Psoas muscle (tissue), 8 donors: ENCODE measurements around the gene BMPR1B. TPM values are rescaled to one million over a fixed set of nuclear protein-coding genes. Genes with fewer than 3 reads are reported as not detected.
"Not testable (repeated sequence)": the region's sequence is repeated elsewhere in the genome, so short reads cannot be mapped to it uniquely, and the experiment has no call there.

Source experiments
- ATAC-seq, 4 donors: fragments of 200-7000 bp; cut with Tn5 transposase; one replicate each; pipeline ENCODE4 v1.9.1; 2020; ENCODE audit warnings: moderate library complexity in 3 of 4, mild to moderate bottlenecking in 2 of 4
- DNase-seq, 2 donors: peaks; one replicate each; pipeline ENCODE4 v3.0.0-alpha.2; 2020
- H3K27ac ChIP-seq: fragments of 200-600 bp; one replicate; pipeline ENCODE4 v1.8.0; 2022
- H3K27me3 ChIP-seq, 3 donors: fragments of 200-600 bp in 1 of 3; one replicate each; pipeline versions ENCODE4 v1.6.1 to v1.8.0; 2013 to 2022; ENCODE audit warnings: low read length in 2 of 3, mild to moderate bottlenecking in 2 of 3, moderate library complexity in 1 of 3; ENCODE audit not compliant: insufficient read depth in 3 of 3
- H3K36me3 ChIP-seq, 2 donors: fragments of 200-600 bp in 1 of 2; one replicate each; pipeline versions ENCODE4 v1.6.1 to v1.8.0; 2013 to 2022; ENCODE audit warnings: low read depth in 1 of 2, mild to moderate bottlenecking in 1 of 2, moderate library complexity in 1 of 2; ENCODE audit not compliant: insufficient read depth in 1 of 2
- H3K4me1 ChIP-seq: fragments of 200-600 bp; one replicate; pipeline ENCODE4 v1.8.0; 2022
- H3K4me3 ChIP-seq: fragments of 200-600 bp; one replicate; pipeline ENCODE4 v1.8.0; 2022; ENCODE audit warnings: mild to moderate bottlenecking
- H3K9me3 ChIP-seq: fragments of 200-600 bp; one replicate; pipeline ENCODE4 v1.8.0; 2022
- WGBS, 3 donors: extraction: QIAGEN DNeasy Blood & Tissue Kit; methylation state at CpG; one replicate each; pipeline versions ENCODE4 v1.1.6 to v1.1.7; 2013; 5-methylcytosine and 5-hydroxymethylcytosine counted together
- intact Hi-C, 2 donors: fragments of 100-400 bp; cut with DNase I; formaldehyde crosslinking; loops; one replicate each; pipeline versions ENCODE4 v1.11.0 to v1.14.2; 2022
- polyA plus RNA-seq, 3 donors: library from polyadenylated mRNA; stranded (reverse); fragments of 200-250 nt; gene quantifications; one replicate each; pipeline ENCODE4 v1.2.3, GENCODE V29; 2013
- total RNA-seq, 4 donors: library from RNA; stranded (reverse); fragmentation: NEBNext Ultra II Directional in 2 of 4; extraction: Animal tissue kit (Norgen Biotek cat#: 25700) in 2 of 4; gene quantifications; one replicate each; pipeline versions ENCODE4 v1.2.1 to v1.2.4, GENCODE V29; 2021 to 2023
- TF ChIP-seq, protein P1 (sequence below): fragments of 200-600 bp; IDR thresholded peaks from one replicate; pipeline ENCODE4 v1.8.0; 2022; ENCODE audit warnings: antibody characterized with exemption
- donor health status: healthy with polysubstance abuse.
- donor health status: DM: no; HTN: no; CAD: no; lungs with moderate emphysema.
- donor health status: Bipolar disorder and iron deficiency.
- donor health status: healthy.
- donor health status: DM: yes; HTN: yes; CAD: no.
- donor health status: DM: no; HTN: no; CAD: no.
- donor health status: DM: no; HTN: no; CAD: no.
- donor health status: DM: yes; HTN: yes; CAD: no.

BMPR1B gene
- total and polyA plus RNA-seq, 7 donors, result 0.26 to 13.0 (median 1.0) TPM

DNA sequence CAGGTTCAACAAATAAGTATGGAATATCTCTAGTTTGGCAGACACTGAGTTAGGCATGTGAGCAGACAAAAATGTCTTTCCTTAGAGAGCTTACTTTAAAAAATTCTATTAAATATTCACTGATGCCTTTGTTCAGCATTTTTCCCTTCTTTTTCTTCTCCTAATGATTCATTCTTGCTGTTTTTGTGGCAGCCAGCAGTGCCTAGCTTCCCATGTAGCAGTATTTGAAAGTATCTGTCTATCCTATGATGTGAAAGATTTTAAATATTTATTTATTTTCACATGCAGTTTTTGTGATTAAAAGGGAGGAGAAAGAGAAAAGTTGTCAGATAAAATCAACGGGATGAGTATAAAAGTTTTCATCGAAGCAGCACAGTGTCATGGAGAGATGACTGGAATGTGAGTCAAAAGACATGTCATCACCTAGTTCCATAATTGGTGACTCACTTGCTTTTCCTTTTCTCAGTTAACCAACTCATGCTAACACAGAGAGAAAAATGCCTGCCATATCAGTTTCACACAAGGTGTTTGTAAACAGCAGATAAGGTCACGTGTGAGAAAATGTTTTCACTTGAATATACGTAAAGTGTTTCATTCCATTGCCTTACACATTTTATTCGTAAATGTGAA lies 69.8 kb downstream of the BMPR1B start:
- Histone ChIP-seq H3K27me3 (no peaks in the 10 kb centered on the region), H3K27ac (no peak overlapping the region), H3K4me1 (no peaks in the 10 kb centered on the region), H3K9me3 (no peaks in the 10 kb centered on the region), H3K36me3 (no peaks in the 10 kb centered on the region), H3K4me3 (no peak overlapping the region)
- ATAC-seq (peak; percentile 51 to 86 (median 72)), DNase-seq (no peak)
- 62 to 72% (median 67%) methylated on average over 5 of the region's 5 CpGs for WGBS, 3 donors
- intact Hi-C loops, result no loop called here
- TF ChIP-seq, protein P1, sequence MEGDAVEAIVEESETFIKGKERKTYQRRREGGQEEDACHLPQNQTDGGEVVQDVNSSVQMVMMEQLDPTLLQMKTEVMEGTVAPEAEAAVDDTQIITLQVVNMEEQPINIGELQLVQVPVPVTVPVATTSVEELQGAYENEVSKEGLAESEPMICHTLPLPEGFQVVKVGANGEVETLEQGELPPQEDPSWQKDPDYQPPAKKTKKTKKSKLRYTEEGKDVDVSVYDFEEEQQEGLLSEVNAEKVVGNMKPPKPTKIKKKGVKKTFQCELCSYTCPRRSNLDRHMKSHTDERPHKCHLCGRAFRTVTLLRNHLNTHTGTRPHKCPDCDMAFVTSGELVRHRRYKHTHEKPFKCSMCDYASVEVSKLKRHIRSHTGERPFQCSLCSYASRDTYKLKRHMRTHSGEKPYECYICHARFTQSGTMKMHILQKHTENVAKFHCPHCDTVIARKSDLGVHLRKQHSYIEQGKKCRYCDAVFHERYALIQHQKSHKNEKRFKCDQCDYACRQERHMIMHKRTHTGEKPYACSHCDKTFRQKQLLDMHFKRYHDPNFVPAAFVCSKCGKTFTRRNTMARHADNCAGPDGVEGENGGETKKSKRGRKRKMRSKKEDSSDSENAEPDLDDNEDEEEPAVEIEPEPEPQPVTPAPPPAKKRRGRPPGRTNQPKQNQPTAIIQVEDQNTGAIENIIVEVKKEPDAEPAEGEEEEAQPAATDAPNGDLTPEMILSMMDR, result no peak

DNA sequence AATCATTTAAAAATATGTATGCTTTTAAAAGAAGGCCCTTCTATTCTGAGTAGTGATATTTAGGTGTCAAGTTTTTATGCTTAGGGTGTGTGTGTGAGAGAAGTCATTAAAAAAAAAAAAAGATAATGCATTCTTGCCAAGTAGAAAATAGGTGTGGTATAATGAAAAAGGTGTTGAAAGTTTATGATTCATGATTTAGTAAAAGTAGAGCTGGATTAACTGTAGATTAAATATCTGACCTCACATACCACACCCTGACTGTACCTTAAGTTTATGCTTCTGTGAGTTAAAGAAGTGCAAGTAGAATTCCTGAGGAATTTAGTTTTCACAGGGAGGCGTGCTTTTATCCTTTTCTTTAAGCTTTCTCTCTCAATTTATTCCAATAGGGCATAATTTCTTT lies 71.1 kb downstream of the BMPR1B start:
- ATAC-seq (no peak), DNase-seq (no peak)
- Histone ChIP-seq H3K36me3 (no peaks in the 10 kb centered on the region), H3K27ac (no peak overlapping the region), H3K4me3 (no peak overlapping the region), H3K9me3 (no peaks in the 10 kb centered on the region), H3K27me3 (no peaks in the 10 kb centered on the region), H3K4me1 (no peaks in the 10 kb centered on the region)
- intact Hi-C loops, result no loop called here
- WGBS, 3 donors, result 96 to 100% (median 100%) methylated on average over 1 of the region's 1 CpG
- TF ChIP-seq, protein P1, result no peak

DNA sequence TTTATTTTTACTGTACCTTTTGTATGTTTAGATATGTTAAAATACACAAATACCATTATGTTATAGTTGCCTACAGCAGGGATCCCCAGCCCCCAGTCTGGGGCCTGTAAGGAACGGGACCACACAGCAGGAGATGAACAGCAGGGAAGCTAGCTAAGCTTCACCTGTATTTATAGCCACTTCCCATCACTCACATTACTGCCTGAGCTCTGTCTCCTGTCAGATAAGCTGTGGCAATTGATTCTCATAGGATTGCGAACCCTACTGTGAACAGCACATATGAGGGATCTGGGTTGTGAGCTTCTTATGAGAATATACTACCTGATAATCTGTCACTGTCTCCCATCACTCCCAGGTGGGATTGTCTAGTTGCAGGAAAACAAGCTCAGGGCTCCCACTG lies 73.9 kb downstream of the BMPR1B start:
- H3K27ac ChIP-seq, result no peak overlapping the region
- H3K36me3 ChIP-seq, result no peaks in the 10 kb centered on the region
- H3K4me3 ChIP-seq, result no peak overlapping the region
- no peak for DNase-seq
- WGBS, 3 donors, result 66 to 98% (median 79%) methylated on average over 2 of the region's 2 CpGs
- no peaks in the 10 kb centered on the region for H3K9me3 ChIP-seq
- intact Hi-C loops, result no loop called here
- TF ChIP-seq, protein P1, result no peak
- H3K4me1 ChIP-seq, result no peaks in the 10 kb centered on the region
- no peak for ATAC-seq
- H3K27me3 ChIP-seq, result no peaks in the 10 kb centered on the region

DNA sequence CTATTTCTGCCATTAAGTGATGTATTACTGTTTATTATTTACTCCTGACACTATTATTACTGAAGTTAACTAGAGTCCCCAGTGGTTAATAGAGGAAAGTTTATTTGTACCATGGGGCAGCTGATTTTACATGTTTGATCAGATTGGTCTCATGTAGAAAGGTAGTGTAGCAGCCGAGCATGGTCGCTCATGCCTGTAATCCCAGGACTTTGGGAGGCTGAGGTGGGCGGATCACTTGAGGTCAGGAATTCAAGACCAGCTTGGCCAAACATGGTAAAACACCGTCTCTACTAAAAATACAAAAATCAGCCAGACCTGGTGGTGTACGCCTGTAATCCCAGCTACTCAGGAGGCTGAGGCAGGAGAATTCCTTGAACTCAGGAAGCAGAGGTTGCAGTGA lies 74.6 kb downstream of the BMPR1B start:
- DNase-seq, H3K27me3 ChIP-seq, ATAC-seq, H3K9me3 ChIP-seq, H3K4me3 ChIP-seq, intact Hi-C loops, H3K36me3 ChIP-seq, H3K27ac ChIP-seq, H3K4me1 ChIP-seq: not testable (repeated sequence)
- 91 to 95% (median 94%) methylated on average over 5 of the region's 5 CpGs for WGBS, 3 donors

DNA sequence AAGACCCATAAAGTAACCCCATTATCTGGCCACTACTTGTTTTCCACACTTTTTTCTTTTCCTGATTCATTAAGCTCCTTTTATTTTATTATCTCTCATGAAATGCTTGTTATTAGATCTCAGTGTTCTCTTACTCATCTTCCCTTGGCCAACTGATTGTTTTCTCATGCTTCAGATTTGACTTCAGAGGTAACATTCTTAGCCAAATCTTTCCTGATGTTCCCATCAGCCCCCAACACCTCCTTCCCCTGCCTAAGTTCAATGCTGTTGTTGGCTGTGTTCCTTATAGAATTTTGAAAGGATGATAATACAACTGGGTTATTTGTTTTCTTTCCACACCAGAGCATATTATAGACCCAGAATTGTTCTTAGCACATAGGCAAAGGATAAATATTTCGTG lies 75.6 kb downstream of the BMPR1B start:
- Histone ChIP-seq H3K4me3 (no peak overlapping the region), H3K27ac (no peak overlapping the region), H3K9me3 (no peaks in the 10 kb centered on the region), H3K4me1 (no peaks in the 10 kb centered on the region), H3K36me3 (no peaks in the 10 kb centered on the region), H3K27me3 (no peaks in the 10 kb centered on the region)
- no peak for DNase-seq
- 86 to 94% (median 89%) methylated on average over 1 of the region's 1 CpG for WGBS, 3 donors
- intact Hi-C loops, result no loop called here
- TF ChIP-seq, protein P1, result no peak
- ATAC-seq, result no peak
